Stomach (tissue), 9 donors: ENCODE measurements around the gene HAX1. TPM values are rescaled to one million over a fixed set of nuclear protein-coding genes. Genes with fewer than 3 reads are reported as not detected.
"Not testable (repeated sequence)": the region's sequence is repeated elsewhere in the genome, so short reads cannot be mapped to it uniquely, and the experiment has no call there.

Experiments
- DNase-seq, 2 donors: peaks; one replicate each; pipeline versions ENCODE4 v3.0.0 to v3.0.0-alpha.2; 2013 to 2019
- H3K27ac ChIP-seq, 5 donors: fragments of 200-600 bp in 4 of 5; sonication (generic) in 4 of 5; one replicate each; pipeline ENCODE4 v1.5.1; 2013 to 2019; ENCODE audit warnings: mild to moderate bottlenecking in 1 of 5, moderate library complexity in 1 of 5
- H3K27me3 ChIP-seq, 3 donors: fragments of 200-600 bp; sonication (generic); one replicate each; pipeline ENCODE4 v1.5.1; 2017 to 2019; ENCODE audit warnings: mixed run types in 1 of 3
- H3K36me3 ChIP-seq, 4 donors: fragments of 200-600 bp; sonication (generic); 1 replicate in 3 of 4; 2 replicates in 1 of 4; pipeline ENCODE4 v1.5.1; 2016 to 2019
- H3K4me1 ChIP-seq, 4 donors: fragments of 200-600 bp; sonication (generic); one replicate each; pipeline ENCODE4 v1.5.1; 2016 to 2019
- H3K4me3 ChIP-seq, 4 donors: fragments of 200-600 bp; sonication (generic) in 3 of 4; one replicate each; pipeline ENCODE4 v1.5.1; 2016 to 2019; ENCODE audit warnings: mild to moderate bottlenecking in 1 of 4
- H3K9me3 ChIP-seq, 4 donors: fragments of 200-600 bp; sonication (generic); one replicate each; pipeline ENCODE4 v1.5.1; 2016 to 2019
- CTCF ChIP-seq, 7 experiments: fragments of 450-650 bp in 4 of 7; fragments of 200-600 bp in 3 of 7; sonication (generic) in 3 of 7; IDR thresholded peaks; one replicate each; pipeline ENCODE4 v1.5.1; 2016 to 2019; ENCODE audit warnings: antibody characterized with exemption in 7 of 7, control low read depth in 2 of 7, mild to moderate bottlenecking in 1 of 7
- EP300 ChIP-seq: sonication (generic); formaldehyde crosslinking; IDR thresholded peaks from one replicate; pipeline ENCODE4 v1.6.1; 2017; ENCODE audit warnings: antibody characterized with exemption
- POLR2A ChIP-seq, 4 donors: fragments of 450-650 bp; IDR thresholded peaks; one replicate each; pipeline ENCODE4 v1.6.1; 2016; ENCODE audit warnings: antibody characterized with exemption in 4 of 4, control low read depth in 2 of 4, mild to moderate bottlenecking in 1 of 4, moderate library complexity in 1 of 4
- POLR2AphosphoS5 ChIP-seq, 3 donors: sonication (generic); formaldehyde crosslinking; IDR thresholded peaks; one replicate each; pipeline ENCODE4 v1.6.1; 2016; ENCODE audit warnings: antibody characterized with exemption in 3 of 3
- WGBS, 5 donors: extraction: QIAGEN DNeasy Blood & Tissue Kit in 3 of 5; methylation state at CpG; one replicate each; pipeline versions ENCODE4 v1.1.5 to v1.1.7; 2013 to 2018; 5-methylcytosine and 5-hydroxymethylcytosine counted together
- intact Hi-C: fragments of 100-400 bp; cut with DNase I; formaldehyde crosslinking; loops from one replicate; pipeline ENCODE4 v1.15.1; 2023; ENCODE audit warnings: low total_unique reads
- polyA plus RNA-seq, 3 donors: library from polyadenylated mRNA; stranded (reverse); fragments of 200-250 nt; gene quantifications; one replicate each; pipeline ENCODE4 v1.2.3, GENCODE V29; 2013
- total RNA-seq, 5 donors: library from RNA; depleted of rRNA; stranded (reverse); fragments of >200 nt; gene quantifications; one replicate each; pipeline versions ENCODE4 v1.1.0 to v1.2.3, GENCODE V29; 2014 to 2016
- donor health status: healthy with polysubstance abuse.
- donor health status: Bipolar disorder and iron deficiency.
- donor health status: healthy.

The HAX1 gene
- total and polyA plus RNA-seq, 8 donors = 36.2 to 167 (median 83.3) TPM

DNA sequence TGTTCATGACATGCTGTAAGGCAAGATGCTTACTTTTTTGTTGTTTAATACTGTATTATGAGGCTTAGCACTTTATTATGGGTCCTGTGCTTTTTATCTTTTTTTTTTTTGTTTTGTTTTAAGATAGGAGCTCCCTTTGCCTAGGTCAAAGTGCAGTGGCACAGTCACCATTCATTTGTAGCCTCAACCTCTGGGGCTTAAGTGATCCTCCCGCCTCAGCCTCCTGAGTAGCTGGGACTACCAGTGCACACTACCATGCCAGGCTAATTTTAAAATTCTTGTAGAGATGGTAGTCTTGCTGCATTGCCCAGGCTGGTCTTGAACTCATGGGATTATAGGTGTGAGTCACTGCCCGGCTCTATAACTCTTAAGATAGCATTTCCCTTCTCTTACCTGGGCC is 47.1 kb upstream of the HAX1 start:
- H3K9me3 ChIP-seq = no peaks in the 10 kb centered on the region
- no peak overlapping the region for H3K27ac ChIP-seq
- no peak overlapping the region for H3K4me3 ChIP-seq
- intact Hi-C loops = no loop called here
- no peak for DNase-seq
- H3K36me3 ChIP-seq = peaks cover 34 to 55% (median 54%) of the 10 kb centered on the region in 4 donors
- H3K27me3 ChIP-seq = no peaks in the 10 kb centered on the region
- no peak for TF ChIP-seq POLR2A (IDR thresholded peaks at IDR 0.05)
- TF ChIP-seq CTCF (IDR thresholded peaks at IDR 0.05) = no peak
- no peak for TF ChIP-seq POLR2AphosphoS5 (IDR thresholded peaks at IDR 0.05)
- no peak for TF ChIP-seq EP300
- peaks cover 19 to 50% (median 39%) of the 10 kb centered on the region in 4 donors for H3K4me1 ChIP-seq
- 93 to 98% (median 97%) methylated on average over 2 of the region's 2 CpGs for WGBS, 5 donors

GRCh38 chr1:154231112-154231511 is 41.3 kb upstream of the HAX1 start:
- H3K27ac ChIP-seq, DNase-seq, H3K4me3 ChIP-seq, H3K9me3 ChIP-seq, H3K4me1 ChIP-seq, H3K27me3 ChIP-seq, intact Hi-C loops: not testable (repeated sequence)
- peaks cover 69 to 100% (median 100%) of the 10 kb centered on the region in 4 donors for H3K36me3 ChIP-seq
- 94 to 100% (median 98%) methylated on average over 2 to 3 of the region's 3 CpGs for WGBS, 5 donors

- H3K4me3 ChIP-seq, H3K27me3 ChIP-seq, H3K4me1 ChIP-seq, H3K27ac ChIP-seq, intact Hi-C loops, H3K9me3 ChIP-seq, DNase-seq: not testable (repeated sequence)
- WGBS, 5 donors = 87 to 98% (median 96%) methylated on average over 12 of the region's 12 CpGs
- H3K36me3 ChIP-seq = peaks cover 76 to 100% (median 100%) of the 10 kb centered on the region in 4 donors
Observed at GRCh38 chr1:154233127-154233526, 39.3 kb upstream of the HAX1 start.

DNA sequence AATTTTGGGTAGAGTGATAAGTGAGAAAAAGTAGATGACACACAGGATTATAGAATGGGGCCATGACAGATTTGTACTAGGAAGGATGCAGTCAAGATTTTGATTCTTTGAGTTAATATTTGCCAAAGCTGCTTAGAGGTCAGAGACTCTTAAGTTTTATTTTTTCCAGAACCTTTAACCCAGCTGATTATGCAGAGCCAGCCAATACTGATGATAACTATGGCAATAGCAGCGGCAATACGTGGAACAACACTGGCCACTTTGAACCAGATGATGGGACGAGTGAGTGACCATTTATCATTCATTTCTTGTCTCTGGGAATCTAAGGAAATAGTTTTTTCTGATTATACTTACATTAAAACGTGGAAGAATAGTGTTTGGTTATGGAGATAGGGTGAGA is 35.6 kb upstream of the HAX1 start:
- Histone ChIP-seq H3K4me1 (peaks cover 0 to 14% (median 2%) of the 10 kb centered on the region in 4 donors), H3K9me3 (no peaks in the 10 kb centered on the region), H3K36me3 (peaks cover 63 to 100% (median 100%) of the 10 kb centered on the region in 4 donors), H3K27ac (no peak overlapping the region), H3K27me3 (no peaks in the 10 kb centered on the region), H3K4me3 (no peak overlapping the region)
- intact Hi-C loops = no loop called here
- TF ChIP-seq EP300 = no peak
- no peak for TF ChIP-seq POLR2A (IDR thresholded peaks at IDR 0.05)
- no peak for TF ChIP-seq CTCF (IDR thresholded peaks at IDR 0.05)
- TF ChIP-seq POLR2AphosphoS5 (IDR thresholded peaks at IDR 0.05) = no peak
- no peak for DNase-seq
- 58 to 80% (median 67%) methylated on average over 4 of the region's 4 CpGs for WGBS, 5 donors

DNA sequence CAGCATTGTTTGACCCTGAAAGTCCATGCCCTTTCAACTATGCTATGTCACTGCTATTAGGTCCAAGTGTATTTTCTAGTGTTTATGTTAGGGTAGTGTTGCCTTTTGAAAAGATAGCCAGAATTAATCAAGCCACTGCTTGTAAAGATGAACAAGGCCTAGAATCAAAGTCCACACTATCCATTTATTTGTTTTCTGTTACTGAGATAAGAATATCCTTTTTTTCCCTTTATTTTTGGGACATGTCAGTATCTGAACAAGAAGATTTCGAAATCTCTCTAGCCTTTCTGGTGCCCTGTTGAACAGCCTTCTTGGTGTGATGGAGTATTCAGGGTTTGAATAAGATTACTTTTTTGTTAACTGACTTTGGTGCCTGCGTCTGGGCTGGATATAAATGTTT is 35.0 kb upstream of the HAX1 start:
- intact Hi-C loops = no loop called here
- Histone ChIP-seq H3K36me3 (peaks cover 69 to 100% (median 100%) of the 10 kb centered on the region in 4 donors), H3K4me1 (peaks cover 0 to 16% (median 3%) of the 10 kb centered on the region in 4 donors), H3K9me3 (no peaks in the 10 kb centered on the region), H3K27me3 (no peaks in the 10 kb centered on the region), H3K4me3 (no peak overlapping the region), H3K27ac (no peak overlapping the region)
- no peak for TF ChIP-seq EP300
- no peak for TF ChIP-seq POLR2AphosphoS5 (IDR thresholded peaks at IDR 0.05)
- no peak for TF ChIP-seq CTCF (IDR thresholded peaks at IDR 0.05)
- no peak for TF ChIP-seq POLR2A (IDR thresholded peaks at IDR 0.05)
- 82 to 94% (median 86%) methylated on average over 2 of the region's 2 CpGs for WGBS, 5 donors
- DNase-seq = no peak
